Limb (tissue), 2 donors: ENCODE measurements around the gene FPR1.

ENCODE experiments used
- DNase-seq, 2 donors: peaks; one replicate each; pipeline ENCODE4 v3.0.0-alpha.2; 2016; ENCODE audit errors: extremely low spot score in 2 of 2

The FPR1 gene

DNA sequence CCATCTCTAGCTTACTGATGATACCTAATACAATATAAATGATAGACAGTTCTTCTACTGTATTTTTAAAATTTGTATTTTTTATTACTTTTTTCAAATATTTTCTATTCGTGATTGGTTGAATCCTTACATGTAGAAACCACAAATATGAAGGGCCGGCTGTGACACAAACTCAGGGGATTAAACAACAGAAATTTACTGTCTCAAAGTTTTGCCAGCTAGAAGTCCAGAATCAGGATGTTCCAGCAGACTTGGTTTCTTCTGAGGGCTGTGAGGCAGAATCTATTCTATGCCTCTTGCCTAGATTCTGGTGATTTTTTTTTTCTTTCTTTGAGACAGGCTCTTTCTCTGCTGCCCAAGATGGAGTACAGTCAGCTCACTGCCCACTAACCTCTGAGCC lies 13.8 kb downstream of the FPR1 start:
- DNase-seq, result no peak

DNA sequence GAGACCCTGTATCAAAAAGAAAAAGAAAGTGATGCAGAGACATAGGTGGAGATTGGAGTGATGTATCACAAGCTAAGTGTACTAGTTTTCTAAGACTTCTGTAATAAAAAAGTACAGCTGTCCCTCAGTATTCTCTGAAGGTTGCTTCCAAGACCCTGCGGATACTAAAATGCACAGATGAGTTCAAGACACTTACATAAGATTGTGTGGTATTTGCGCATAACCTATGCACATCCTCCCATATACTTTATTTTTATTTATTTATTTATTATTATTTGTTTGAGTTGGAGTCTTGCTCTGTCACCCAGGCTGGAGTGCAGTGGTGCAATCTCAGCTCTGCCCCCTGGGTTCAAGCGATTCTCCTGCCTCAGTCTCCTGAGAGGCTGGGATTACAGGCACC lies 14.3 kb downstream of the FPR1 start:
- no peak for DNase-seq

DNA sequence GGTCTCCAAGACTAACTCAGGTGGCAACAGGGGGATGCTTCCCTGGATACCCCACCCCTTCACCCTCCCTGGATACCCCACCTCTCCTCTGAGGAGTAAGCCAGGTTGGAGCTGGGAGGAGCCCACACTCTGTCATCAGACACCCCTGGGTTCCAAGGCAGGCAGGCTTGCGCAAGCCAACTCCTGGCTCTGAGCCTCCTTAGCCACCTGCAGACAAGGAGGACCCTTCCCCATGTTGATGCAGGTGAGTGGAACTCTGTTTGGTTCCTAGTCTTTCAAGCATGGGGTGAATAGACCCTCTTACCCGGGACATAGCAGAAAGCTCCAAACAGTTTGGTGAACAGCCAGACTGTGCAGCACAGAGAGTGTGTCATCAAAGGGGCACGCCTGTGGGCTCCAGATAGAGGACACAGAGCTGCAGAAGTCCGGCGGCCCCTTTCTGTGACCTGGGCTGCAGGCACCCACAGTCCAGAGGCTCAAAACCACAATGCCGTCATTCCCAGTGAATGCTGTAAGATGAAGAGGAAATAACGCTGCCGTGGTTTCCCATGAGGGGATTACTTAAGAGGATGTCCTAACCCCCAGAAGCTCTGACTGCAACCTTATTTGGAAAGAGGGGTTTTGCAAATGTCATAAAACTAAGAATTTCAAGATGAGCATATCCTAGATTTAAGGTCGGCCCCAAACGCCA lies 15.8 kb downstream of the FPR1 start:
- no peak for DNase-seq

GRCh38 chr19:51733742-51734522 lies 17.7 kb downstream of the FPR1 start:
- DNase-seq, result no peak

GRCh38 chr19:51729781-51730180 lies 21.9 kb downstream of the FPR1 start:
- DNase-seq, result no peak

DNA sequence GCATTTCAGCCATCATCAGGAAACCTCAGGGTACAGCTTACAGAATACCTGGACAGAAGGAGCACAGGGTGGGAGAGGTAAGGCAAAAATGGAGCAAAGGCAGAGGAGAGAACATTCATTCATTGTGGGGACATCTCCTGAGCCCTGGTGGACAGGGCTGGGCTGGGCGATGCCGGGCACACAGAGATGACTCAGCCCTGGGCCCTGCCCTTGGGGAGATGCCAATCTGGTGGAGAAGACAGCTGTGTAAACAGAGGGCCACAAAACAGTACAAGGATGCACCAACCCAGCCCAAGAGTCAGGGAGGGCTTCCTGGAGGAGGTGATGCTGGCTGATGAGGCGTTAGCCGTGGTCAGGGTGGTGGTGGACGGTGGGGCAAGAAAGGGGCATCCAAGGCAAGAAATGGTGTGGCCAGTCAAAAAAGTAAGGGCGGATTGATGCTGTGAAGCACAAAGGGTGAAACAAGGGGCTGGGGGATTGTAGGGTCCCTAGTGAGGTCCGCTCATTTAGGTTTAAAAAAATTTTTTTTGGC lies 24.3 kb downstream of the FPR1 start:
- no peak for DNase-seq

DNA sequence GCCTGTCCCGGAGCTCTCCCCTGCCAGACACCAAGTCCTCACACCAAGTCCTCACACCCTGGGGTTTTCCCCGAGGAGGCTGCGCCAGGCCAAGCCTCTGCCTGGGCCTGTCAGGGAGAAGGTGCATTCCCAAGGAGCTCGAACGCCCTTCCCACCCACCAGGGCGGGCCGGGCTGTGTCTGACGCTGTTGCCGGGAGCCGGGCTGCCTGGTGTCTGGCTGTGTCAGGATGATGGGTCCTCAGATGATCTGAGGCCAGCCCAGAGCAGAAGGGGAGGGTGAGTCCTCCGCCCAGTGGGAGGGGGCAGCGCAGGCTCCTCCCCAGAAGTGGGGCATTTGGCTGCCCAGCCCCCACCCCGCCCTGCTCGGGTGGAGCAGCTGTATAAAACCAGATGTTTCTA lies 25.6 kb downstream of the FPR1 start:
- DNase-seq, result peak in 1 of 2 donors; percentile 57

- no peak for DNase-seq
These were observed 27.1 kb downstream of the FPR1 start for GRCh38 chr19:51724543-51724942.

GRCh38 chr19:51722492-51722891 lies 29.2 kb downstream of the FPR1 start:
- no peak for DNase-seq

DNA sequence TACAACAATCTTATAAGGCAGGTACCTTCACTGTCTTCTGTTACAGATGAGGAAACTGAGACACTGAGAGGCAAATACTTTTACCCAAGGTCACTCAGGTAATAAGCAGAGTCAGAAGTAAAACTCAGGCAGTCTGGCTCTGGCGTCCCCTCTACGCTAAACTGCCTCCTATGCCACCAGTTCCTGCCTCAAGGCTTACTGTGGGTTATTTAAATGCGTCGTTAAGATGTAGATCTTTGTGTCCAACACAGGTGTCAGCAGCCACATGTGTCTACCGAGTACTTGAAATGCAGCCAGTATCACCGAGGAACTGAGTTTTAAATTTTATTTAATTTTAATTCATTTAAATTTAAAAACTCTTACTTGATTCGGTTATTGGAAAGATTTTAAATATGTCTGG lies 29.8 kb downstream of the FPR1 start:
- no peak for DNase-seq

DNA sequence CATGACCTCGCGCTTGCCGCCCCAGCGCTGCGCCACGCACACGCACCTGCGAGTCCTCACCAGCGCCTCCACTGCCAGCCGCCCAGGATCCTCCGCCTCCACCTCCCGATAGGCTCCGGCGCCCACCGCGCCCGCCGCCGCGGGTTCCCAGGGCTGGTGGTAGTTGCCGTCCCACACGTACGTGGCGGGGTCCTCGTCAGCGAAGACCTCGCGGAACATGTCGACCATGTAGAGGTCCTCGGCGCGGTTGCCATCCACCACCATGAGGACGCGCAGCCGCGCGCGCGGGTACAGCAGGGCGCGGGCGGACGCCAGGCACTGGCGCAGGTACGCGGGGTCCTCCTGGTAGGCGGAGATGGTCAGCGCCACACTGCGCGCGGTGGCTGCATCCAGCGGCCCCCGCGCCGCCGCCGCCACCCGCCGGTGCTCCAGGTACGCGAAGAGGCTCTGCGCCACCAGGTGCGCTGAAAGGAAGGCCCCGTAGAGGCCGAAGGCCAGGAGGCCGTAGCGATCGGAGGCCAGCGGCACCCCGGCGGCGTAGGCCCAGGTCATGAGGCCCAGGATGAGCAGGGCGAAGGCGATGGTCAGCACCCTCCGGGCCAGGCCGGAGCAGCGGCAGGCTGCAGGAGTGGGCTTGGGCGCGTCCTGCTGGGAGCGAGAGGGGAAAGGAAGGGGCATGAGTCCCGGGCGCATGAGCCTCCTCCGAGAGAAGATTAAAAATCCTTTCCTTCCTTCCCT lies 32.3 kb downstream of the FPR1 start:
- no peak for DNase-seq

GRCh38 chr19:51716925-51717324 lies 34.8 kb downstream of the FPR1 start:
- DNase-seq, result no peak

DNA sequence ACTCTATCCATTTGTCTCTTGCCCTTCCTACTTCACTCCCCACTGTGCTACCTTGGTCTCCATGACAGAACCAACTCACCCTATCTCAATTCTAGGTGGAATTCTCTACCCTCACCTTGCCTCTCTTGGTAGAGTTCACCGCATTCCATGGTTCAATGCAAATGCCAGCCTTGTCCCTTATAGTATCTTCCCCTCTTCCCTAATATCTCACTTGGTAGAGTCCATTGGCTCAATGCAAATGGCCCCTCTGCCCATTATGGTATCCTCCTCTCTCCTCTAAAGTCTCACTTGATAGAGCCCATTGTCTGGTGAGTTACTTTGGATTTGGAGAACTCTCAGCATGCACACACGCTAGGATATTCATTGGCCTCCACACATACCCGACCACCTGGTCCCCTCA lies 35.8 kb downstream of the FPR1 start:
- DNase-seq, result no peak

GRCh38 chr19:51714848-51715247 lies 36.8 kb downstream of the FPR1 start:
- DNase-seq, result no peak

DNA sequence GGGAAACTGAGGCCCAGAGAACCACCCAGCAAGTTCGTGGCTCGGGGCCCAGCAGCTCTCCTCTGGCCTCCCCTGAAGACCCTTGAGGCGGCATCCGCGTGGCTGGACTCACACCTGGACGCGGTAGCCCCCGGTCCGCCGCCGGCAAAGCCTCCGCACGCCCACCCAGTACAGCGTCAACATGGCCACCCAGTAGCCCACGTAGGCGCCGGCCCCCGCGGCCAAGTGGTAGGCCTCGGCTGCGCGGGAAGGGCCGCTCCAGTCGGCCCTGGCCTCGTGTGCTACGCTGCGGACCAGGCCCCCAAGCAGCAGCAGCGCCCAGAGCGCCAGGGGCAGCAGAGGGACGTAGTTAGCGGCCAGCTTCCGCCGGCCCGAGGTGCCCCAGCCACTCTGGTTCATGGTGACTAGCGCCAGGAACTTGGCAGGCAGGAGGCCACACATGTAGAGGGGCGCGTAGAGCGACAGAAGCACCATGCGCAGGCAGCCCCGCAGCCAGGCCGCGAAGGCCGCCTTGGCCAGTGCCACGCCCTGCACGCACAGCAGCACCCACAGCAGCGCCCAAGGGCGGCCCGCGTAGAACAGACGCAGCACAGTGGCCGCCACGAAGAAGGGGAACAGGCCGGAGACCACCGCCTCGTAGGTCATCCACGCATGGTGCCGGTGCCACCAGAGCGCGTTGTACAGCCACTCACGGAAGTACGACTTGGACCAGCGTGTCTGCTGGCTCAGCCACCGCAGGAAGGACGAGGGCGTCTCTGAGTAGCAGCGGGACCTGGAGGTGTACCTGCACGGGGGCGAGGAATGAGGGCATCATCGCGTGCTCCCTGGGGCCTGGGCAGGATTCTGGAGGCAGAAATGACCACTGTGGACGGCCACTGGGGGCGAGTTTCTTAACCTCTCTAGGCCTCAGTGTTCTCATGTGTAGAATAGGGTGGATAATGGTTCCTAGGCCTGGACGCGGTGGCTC lies 38.1 kb downstream of the FPR1 start:
- DNase-seq, result no peak

- no peak for DNase-seq
These were observed 39.1 kb downstream of the FPR1 start for GRCh38 chr19:51712461-51713081.

GRCh38 chr19:51711702-51712101 lies 40.0 kb downstream of the FPR1 start:
- DNase-seq, result no peak

- DNase-seq, result no peak
These were observed 41.5 kb downstream of the FPR1 start for GRCh38 chr19:51710163-51710562.

GRCh38 chr19:51709575-51709974 lies 42.1 kb downstream of the FPR1 start:
- no peak for DNase-seq

GRCh38 chr19:51708811-51709210 lies 42.9 kb downstream of the FPR1 start:
- no peak for DNase-seq

GRCh38 chr19:51706885-51707284 lies 44.8 kb downstream of the FPR1 start:
- no peak for DNase-seq
